ENCODE results near the gene GOLT1A. TPM values are rescaled to one million over a fixed set of nuclear protein-coding genes. Genes with fewer than 3 reads are reported as not detected.
"Not testable (repeated sequence)": the region's sequence is repeated elsewhere in the genome, so short reads cannot be mapped to it uniquely, and the experiment has no call there.

Gene GOLT1A
- total RNA-seq, 1 donor from 2014 or later, result not detected

DNA sequence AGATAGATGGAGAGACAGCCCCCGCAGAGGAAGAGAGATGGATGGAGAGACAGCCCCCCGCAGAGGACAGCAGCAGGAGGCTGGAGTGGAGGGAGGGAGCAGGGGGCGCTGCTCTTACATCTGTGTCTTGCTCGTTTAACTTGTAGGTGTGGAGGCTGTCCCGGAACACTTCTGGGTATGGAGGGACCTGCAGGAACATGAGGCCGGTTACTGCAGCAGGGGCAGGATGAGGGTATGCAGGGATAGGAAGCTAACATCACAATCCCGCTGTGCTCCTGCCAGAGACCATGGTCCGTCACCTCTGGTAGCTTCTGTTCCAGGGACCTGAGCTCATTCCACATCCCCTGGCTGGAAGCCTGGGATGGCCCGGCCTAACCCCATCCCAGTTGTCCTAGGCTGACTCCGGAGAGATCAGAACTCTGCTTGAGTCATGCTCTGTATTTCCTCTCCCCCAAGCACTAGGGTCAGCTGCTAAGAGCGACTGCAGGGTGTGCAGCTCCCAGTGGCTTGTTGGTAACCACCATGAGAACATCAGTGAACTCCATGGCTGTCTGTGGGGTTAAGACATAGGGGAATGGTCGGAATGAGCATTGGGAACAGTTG is 36.7 kb upstream of the GOLT1A start:
- DNase-seq (ENCODE audit: low spot score), result no peak
- intact Hi-C loops (cut with DNase I), result no loop called here

- intact Hi-C loops (cut with DNase I), result no loop called here
- no peak for DNase-seq (ENCODE audit: low spot score)
These were observed 36.1 kb upstream of the GOLT1A start for GRCh38 chr1:204249736-204250427.

DNA sequence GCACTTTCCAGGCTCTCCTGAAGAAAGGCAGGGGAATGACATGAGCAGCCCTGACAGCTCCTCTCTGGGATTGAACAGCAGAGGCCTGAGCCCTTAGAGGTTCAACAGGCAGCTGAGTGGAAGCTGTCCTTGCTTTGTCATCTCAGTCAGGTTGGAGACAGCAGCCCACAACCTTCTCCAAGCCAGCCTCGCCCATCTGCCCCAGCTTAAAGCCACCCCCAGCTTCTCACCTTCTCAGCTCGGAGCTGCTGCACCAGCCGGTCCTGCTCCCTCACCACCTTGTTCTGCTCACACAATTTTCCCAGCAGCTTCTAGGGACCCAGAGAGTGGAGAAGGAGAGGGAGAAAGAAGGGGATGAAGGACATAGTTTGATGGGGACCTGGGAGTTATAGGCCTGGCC is 35.2 kb upstream of the GOLT1A start:
- no peak for DNase-seq (ENCODE audit: low spot score)

DNA sequence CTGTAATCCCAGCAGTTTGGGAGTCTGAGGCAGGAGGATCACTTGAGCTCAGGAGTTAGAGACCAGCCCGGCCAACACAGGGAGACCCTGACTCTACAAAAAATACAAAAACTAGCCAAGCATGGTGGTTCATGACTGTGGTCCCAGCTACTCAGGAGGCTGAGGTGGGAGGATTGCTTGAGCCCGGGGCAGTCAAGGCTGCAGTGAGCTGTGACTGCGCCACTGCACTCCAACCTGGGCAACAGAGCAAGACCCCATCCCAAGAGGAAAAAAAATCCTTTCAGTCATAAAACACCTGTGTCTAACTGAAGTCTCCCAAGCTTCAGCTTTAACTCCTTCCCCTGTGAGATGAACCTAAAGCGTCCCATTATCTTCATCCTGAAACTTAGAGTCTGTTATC is 33.1 kb upstream of the GOLT1A start:
- DNase-seq (ENCODE audit: low spot score), result no peak
- intact Hi-C loops (cut with DNase I), result no loop called here

More for the DNA sequence above, 35.2 kb upstream of the GOLT1A start:
- intact Hi-C loops (cut with DNase I), result no loop called here

DNA sequence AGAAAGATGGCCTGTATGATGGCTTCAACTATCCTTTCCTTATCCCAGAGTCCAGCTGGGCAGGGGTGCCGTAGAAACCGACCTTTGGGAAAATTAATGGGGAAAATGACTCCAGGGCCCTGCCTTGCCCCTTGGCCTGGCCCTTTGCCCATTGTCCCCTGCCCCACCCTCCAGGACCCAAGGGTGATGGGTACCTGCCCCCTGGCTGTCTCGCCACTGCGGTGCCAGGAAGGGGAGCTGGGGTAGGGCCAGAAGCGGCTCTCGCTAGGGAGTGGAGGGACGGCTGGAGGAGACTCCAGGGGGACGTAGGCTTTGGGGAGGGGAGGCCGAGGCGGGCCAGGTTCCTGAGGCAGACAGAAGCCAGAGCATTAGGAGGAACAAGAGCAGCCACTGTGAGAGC is 29.1 kb upstream of the GOLT1A start:
- DNase-seq (ENCODE audit: low spot score), result no peak
- intact Hi-C loops (cut with DNase I), result no loop called here

DNA sequence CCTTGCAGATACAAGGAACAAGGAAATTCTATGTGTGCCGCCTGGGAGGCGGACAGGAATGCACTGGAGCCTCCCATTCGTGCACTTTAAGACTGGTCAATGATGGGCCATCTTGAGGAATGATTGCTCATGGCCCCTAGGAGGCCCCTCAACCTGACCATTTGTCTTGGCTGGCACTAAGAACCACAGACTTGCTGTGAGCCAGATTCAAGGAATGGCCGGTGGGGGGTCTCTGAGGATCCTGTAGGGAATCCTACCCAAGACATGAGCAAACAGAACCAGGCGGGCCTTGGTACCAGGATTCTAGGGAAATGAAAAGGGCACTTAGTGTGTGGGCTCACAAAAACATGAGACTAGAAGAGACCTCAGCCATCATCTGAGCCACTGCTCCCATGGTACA is 28.1 kb upstream of the GOLT1A start:
- DNase-seq (ENCODE audit: low spot score), result no peak
- intact Hi-C loops (cut with DNase I), result no loop called here

DNA sequence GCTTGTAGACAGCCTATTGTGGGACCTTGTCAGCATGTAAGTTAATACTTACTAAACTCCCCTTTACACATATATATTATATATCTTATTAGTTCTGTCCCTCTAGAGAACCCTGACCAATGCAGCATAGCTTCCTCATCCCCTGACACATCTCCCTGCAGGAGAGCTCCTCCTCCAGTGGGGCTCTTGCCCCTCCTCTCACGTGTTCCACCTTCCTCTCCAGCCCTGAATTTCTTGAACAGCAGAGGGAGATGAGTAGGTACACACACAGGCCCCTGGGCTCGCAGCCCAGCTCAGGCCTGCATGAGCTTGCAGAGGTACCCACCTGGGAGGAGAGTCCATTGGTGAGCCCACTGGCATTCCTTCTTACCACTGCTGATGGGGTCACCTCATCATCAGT is 27.3 kb upstream of the GOLT1A start:
- intact Hi-C loops (cut with DNase I), result no loop called here
- no peak for DNase-seq (ENCODE audit: low spot score)

GRCh38 chr1:204240233-204240632 is 26.4 kb upstream of the GOLT1A start:
- intact Hi-C loops (cut with DNase I), result no loop called here
- DNase-seq (ENCODE audit: low spot score), result no peak

GRCh38 chr1:204239401-204239800 is 25.6 kb upstream of the GOLT1A start:
- intact Hi-C loops (cut with DNase I); DNase-seq (ENCODE audit: low spot score): not testable (repeated sequence)

DNA sequence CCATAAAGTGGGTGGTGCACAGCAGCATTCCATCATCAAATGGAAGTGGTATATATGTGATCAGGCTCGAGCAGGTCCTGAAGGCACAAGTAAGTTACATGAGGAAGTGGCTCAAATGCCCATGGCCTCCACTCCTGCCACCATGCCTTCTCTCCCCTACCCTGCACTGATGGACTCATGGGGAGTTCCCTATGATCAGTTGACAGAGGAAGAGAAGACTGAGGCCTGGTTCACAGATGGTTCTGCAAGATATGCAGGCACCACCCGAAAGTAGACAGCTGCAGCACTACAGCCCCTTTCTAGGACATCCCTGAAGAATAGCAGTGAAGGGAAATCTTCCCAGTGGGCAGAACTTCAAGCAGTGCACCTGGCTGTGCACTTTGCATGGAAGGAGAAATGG is 24.7 kb upstream of the GOLT1A start:
- DNase-seq (ENCODE audit: low spot score); intact Hi-C loops (cut with DNase I): not testable (repeated sequence)

GRCh38 chr1:204237515-204237914 is 23.7 kb upstream of the GOLT1A start:
- DNase-seq (ENCODE audit: low spot score); intact Hi-C loops (cut with DNase I): not testable (repeated sequence)

- intact Hi-C loops (cut with DNase I), result no loop called here
- no peak for DNase-seq (ENCODE audit: low spot score)
These were observed 18.7 kb upstream of the GOLT1A start for GRCh38 chr1:204232526-204232925.

- intact Hi-C loops (cut with DNase I), result no loop called here
- peak; percentile 51 for DNase-seq (ENCODE audit: low spot score)
These were observed 16.4 kb upstream of the GOLT1A start for GRCh38 chr1:204230211-204230610.

GRCh38 chr1:204228896-204229295 is 15.1 kb upstream of the GOLT1A start:
- intact Hi-C loops (cut with DNase I), result no loop called here
- no peak for DNase-seq (ENCODE audit: low spot score)

GRCh38 chr1:204227996-204228785 is 14.4 kb upstream of the GOLT1A start:
- DNase-seq (ENCODE audit: low spot score), result no peak

GRCh38 chr1:204227351-204227750 is 13.6 kb upstream of the GOLT1A start:
- DNase-seq (ENCODE audit: low spot score), result no peak
- intact Hi-C loops (cut with DNase I), result no loop called here

More at GRCh38 chr1:204227996-204228785, 14.4 kb upstream of the GOLT1A start:
- intact Hi-C loops (cut with DNase I), result no loop called here

GRCh38 chr1:204225841-204226735 is 12.3 kb upstream of the GOLT1A start:
- intact Hi-C loops (cut with DNase I), result no loop called here
- DNase-seq (ENCODE audit: low spot score), result peak; percentile 70

GRCh38 chr1:204224655-204225054 is 10.9 kb upstream of the GOLT1A start:
- peak; percentile 10 for DNase-seq (ENCODE audit: low spot score)
- intact Hi-C loops (cut with DNase I), result no loop called here

- intact Hi-C loops (cut with DNase I), result no loop called here
- DNase-seq (ENCODE audit: low spot score), result peak; percentile 60
These were observed 9.5 kb upstream of the GOLT1A start for GRCh38 chr1:204223129-204223860.
